IMR-90 (cell line): Measurements from ENCODE around the gene ATP11A. TPM values are rescaled to one million over a fixed set of nuclear protein-coding genes. Genes with fewer than 3 reads are reported as not detected.
A peak's percentile ranks its signal among the peaks of the same experiment; 100 is the strongest.

Source experiments
- ATAC-seq: fragments of 200-7000 bp; cut with Tn5 transposase; 2 replicates; pipeline ENCODE4 v1.9.1; 2020; ENCODE audit warnings: low read depth, mild to moderate bottlenecking, moderate library complexity
- BruUV-seq: library from RNA; stranded (reverse); fragments of 400-500 nt; replicated peaks from 2 replicates; lab custom pipeline; 2021; lab: Mats Ljungman, UMichigan
- CTCF ChIA-PET: fragments of 300-600 bp; formaldehyde crosslinking; extraction: SDS; loops from one replicate; lab custom pipeline; 2021; ENCODE audit warnings: antibody characterized with exemption; lab: Yijun Ruan, JAX
- POLR2A ChIA-PET: fragments of 300-600 bp; sonication (Branson Sonifier 250); formaldehyde crosslinking; loops from one replicate; lab custom pipeline; 2022; ENCODE audit warnings: antibody characterized with exemption; ENCODE audit not compliant: unreplicated experiment; lab: Charles Lee
- DNase-seq: peaks from one replicate; pipeline ENCODE4 v3.0.0; 2013
- H2AFZ ChIP-seq: replicated peaks from 2 replicates; pipeline ENCODE3; 2013; ENCODE audit warnings: low read length, mild to moderate bottlenecking; ENCODE audit not compliant: poor library complexity
- H2AK5ac ChIP-seq: 2 replicates; pipeline ENCODE4 v1.6.1; 2013; ENCODE audit warnings: low read depth, low read length, inconsistent platforms
- H2AK9ac ChIP-seq: replicated peaks from 2 replicates; pipeline ENCODE3; 2013; ENCODE audit warnings: mild to moderate bottlenecking, low read depth, low read length, moderate library complexity; ENCODE audit not compliant: poor library complexity
- H2BK120ac ChIP-seq: 2 replicates; pipeline ENCODE4 v1.6.1; 2013; ENCODE audit warnings: low read depth, low read length, inconsistent platforms
- H2BK15ac ChIP-seq: 3 replicates; pipeline ENCODE4 v1.6.1; 2013; ENCODE audit warnings: low read depth, low read length, inconsistent platforms
- H2BK20ac ChIP-seq: 2 replicates; pipeline ENCODE4 v1.6.1; 2013; ENCODE audit warnings: low read depth, mild to moderate bottlenecking, inconsistent platforms, low read length, moderate library complexity
- H2BK5ac ChIP-seq: 2 replicates; pipeline ENCODE4 v1.6.1; 2013; ENCODE audit warnings: mild to moderate bottlenecking, low read depth, low read length, inconsistent platforms; ENCODE audit not compliant: poor library complexity, severe bottlenecking
- H3K14ac ChIP-seq: replicated peaks from 2 replicates; pipeline ENCODE4 v1.6.1; 2013; ENCODE audit warnings: low read depth, low read length, inconsistent platforms
- H3K18ac ChIP-seq: 2 replicates; pipeline ENCODE4 v1.6.1; 2013; ENCODE audit warnings: low read depth, low read length, control low read depth
- H3K23ac ChIP-seq: 2 replicates; pipeline ENCODE4 v1.6.1; 2013; ENCODE audit warnings: low read depth, low read length, inconsistent platforms
- H3K27ac ChIP-seq: 2 replicates; pipeline ENCODE4 v1.5.1; 2013; ENCODE audit warnings: mild to moderate bottlenecking, control low read depth, low read length; ENCODE audit not compliant: insufficient read depth
- H3K27me3 ChIP-seq: 2 replicates; pipeline ENCODE4 v1.6.1; 2013; ENCODE audit warnings: low read length; ENCODE audit not compliant: control insufficient read depth, insufficient read depth
- H3K36me3 ChIP-seq: 2 replicates; pipeline ENCODE4 v1.6.1; 2013; ENCODE audit warnings: low read length, mixed read lengths; ENCODE audit not compliant: control insufficient read depth, insufficient read depth
- H3K4ac ChIP-seq: 2 replicates; pipeline ENCODE4 v1.6.1; 2013; ENCODE audit warnings: low read depth, low read length, inconsistent platforms
- H3K4me1 ChIP-seq: 2 replicates; pipeline ENCODE4 v1.6.1; 2013; ENCODE audit warnings: low read length, mixed read lengths; ENCODE audit not compliant: control insufficient read depth, insufficient read depth
- H3K4me2 ChIP-seq: 2 replicates; pipeline ENCODE4 v1.6.1; 2013; ENCODE audit warnings: low read depth, mild to moderate bottlenecking, control low read depth, low read length, moderate library complexity
- H3K4me3 ChIP-seq: 2 replicates; pipeline ENCODE4 v1.5.1; 2013; ENCODE audit warnings: low read depth, mild to moderate bottlenecking, control low read depth, low read length, moderate library complexity; ENCODE audit not compliant: insufficient read depth
- H3K56ac ChIP-seq: 2 replicates; pipeline ENCODE4 v1.6.1; 2013; ENCODE audit warnings: low read length, inconsistent platforms; ENCODE audit not compliant: insufficient read depth; ENCODE audit errors: extremely low read depth
- H3K79me1 ChIP-seq, 2 experiments: 2 replicates each; pipeline ENCODE4 v1.6.1; 2013; ENCODE audit warnings: low read length in 2 of 2, inconsistent platforms in 1 of 2, low read depth in 1 of 2
- H3K9ac ChIP-seq: 2 replicates; pipeline ENCODE4 v1.6.1; 2013; ENCODE audit warnings: low read depth, low read length, control low read depth
- H3K9me1 ChIP-seq: 2 replicates; pipeline ENCODE4 v1.6.1; 2013; ENCODE audit warnings: low read length, inconsistent platforms; ENCODE audit not compliant: insufficient read depth
- H3K9me3 ChIP-seq: 2 replicates; pipeline ENCODE4 v1.6.1; 2013; ENCODE audit warnings: low read length; ENCODE audit not compliant: control insufficient read depth, insufficient read depth
- H4K20me1 ChIP-seq: 2 replicates; pipeline ENCODE4 v1.6.1; 2013; ENCODE audit warnings: low read length, inconsistent platforms; ENCODE audit not compliant: insufficient read depth
- H4K5ac ChIP-seq: 2 replicates; pipeline ENCODE4 v1.6.1; 2013; ENCODE audit warnings: mild to moderate bottlenecking, low read depth, low read length, control low read depth
- H4K8ac ChIP-seq, 2 experiments: 2 replicates each; pipeline ENCODE4 v1.6.1; 2013; ENCODE audit warnings: low read depth in 2 of 2, low read length in 2 of 2, control low read depth in 1 of 2, inconsistent platforms in 1 of 2
- H4K91ac ChIP-seq: 2 replicates; pipeline ENCODE4 v1.6.1; 2013; ENCODE audit warnings: low read depth, low read length, inconsistent platforms; ENCODE audit not compliant: insufficient read depth
- RCOR1 ChIP-seq: IDR thresholded peaks from 2 replicates; pipeline ENCODE4 v1.6.1; 2012; ENCODE audit warnings: mild to moderate bottlenecking, low read length, improper control_type of control experiment; ENCODE audit not compliant: insufficient replicate concordance
- USF2 ChIP-seq: fragments of 150-350 bp; IDR thresholded peaks from 2 replicates; pipeline ENCODE4 v1.6.1; 2017; ENCODE audit warnings: mild to moderate bottlenecking, antibody characterized with exemption, low read length, low read depth
- WGBS, 2 experiments: methylation state at CpG; one replicate each; pipeline versions ENCODE4 v1.1.5 to v1.1.7; 2013; ENCODE audit warnings: missing lambda C conversion rate in 2 of 2; ENCODE audit not compliant: insufficient read length in 1 of 2; ENCODE audit errors: extremely low coverage in 2 of 2; 5-methylcytosine and 5-hydroxymethylcytosine counted together
- dilution Hi-C: fragments of 300-500 bp; cut with HindIII; formaldehyde crosslinking; loops from one replicate; pipeline ENCODE4 v1.14.3; 2018; ENCODE audit warnings: low sequenced_read_pairs; ENCODE audit not compliant: unreplicated experiment
- in situ Hi-C: fragments of 300-500 bp; cut with MboI; formaldehyde crosslinking; loops from 3 replicates; pipeline ENCODE4 v1.14.3; 2019; ENCODE audit warnings: low sequenced_read_pairs, inconsistent platforms, mixed read lengths
- intact Hi-C: fragments of 100-400 bp; cut with micrococcal nuclease; formaldehyde crosslinking; loops from 2 replicates; pipeline ENCODE4 v1.10.0; 2022
- polyA plus RNA-seq, 3 experiments: library from polyadenylated mRNA; depleted of rRNA; stranded (reverse); fragments of >200 nt; gene quantifications; 2 replicates each; pipeline ENCODE4 v1.2.3, GENCODE V29; 2012; ENCODE audit warnings: low replicate concordance in 1 of 3
- total RNA-seq: library from RNA; depleted of rRNA; stranded (reverse); fragments of >200 nt; gene quantifications from 2 replicates; pipeline ENCODE4 v1.2.3, GENCODE V29; 2012

The ATP11A gene
- total and polyA plus RNA-seq, 2 of the 4 experiments (the other 2 are of a cell fraction) = 8.4 to 12.0 TPM

- H4K20me1 ChIP-seq = no peaks in the 10 kb centered on the region
- H2BK20ac ChIP-seq = no peak overlapping the region
- no peak overlapping the region for H3K4ac ChIP-seq
- H3K9ac ChIP-seq = no peak overlapping the region
- no peak overlapping the region for H4K91ac ChIP-seq
- H3K14ac ChIP-seq = no peak overlapping the region
- no peak overlapping the region for H3K4me2 ChIP-seq
- H2BK5ac ChIP-seq = no peak overlapping the region
- intact Hi-C loops = loop anchor here (10.0 kb wide), 1 partner anchor 1395 kb away; no protein-coding TSS in a partner anchor
- BruUV-seq = no TSS peak
- H4K5ac ChIP-seq = no peak overlapping the region
- ChIA-PET POLR2A (no interaction called here), CTCF (no interaction called here)
- no peak overlapping the region for H3K23ac ChIP-seq
- H3K56ac ChIP-seq = no peak overlapping the region
- no peaks in the 10 kb centered on the region for H3K9me1 ChIP-seq
- dilution Hi-C loops = no loop called here
- H2BK15ac ChIP-seq = no peak overlapping the region
- H3K27me3 ChIP-seq = no peaks in the 10 kb centered on the region
- H3K79me1 ChIP-seq = no peaks in the 10 kb centered on the region
- WGBS, 2 experiments = no CpG with 5 or more reads among the region's 15 CpGs
- no peaks in the 10 kb centered on the region for H3K4me1 ChIP-seq
- H2AK9ac ChIP-seq = no peak overlapping the region
- DNase-seq = peak; percentile 33
- H3K27ac ChIP-seq = no peak overlapping the region
- ATAC-seq = no peak
- in situ Hi-C loops = loop anchor here (10.0 kb wide), 2 partner anchors 225 to 255 kb away; no protein-coding TSS in a partner anchor
- H2BK120ac ChIP-seq = no peak overlapping the region
- H4K8ac ChIP-seq = no peak overlapping the region
- TF ChIP-seq RCOR1 (no peak), USF2 (no peak)
- peaks cover 10% of the 10 kb centered on the region; the same call in 1 of the 2 replicates for H3K36me3 ChIP-seq
- H3K4me3 ChIP-seq = no peak overlapping the region
- H2AK5ac ChIP-seq = no peak overlapping the region
- H3K18ac ChIP-seq = no peak overlapping the region
- H3K9me3 ChIP-seq = no peaks in the 10 kb centered on the region
- H2AFZ ChIP-seq = peak overlapping the region; percentile 40
Observed at GRCh38 chr13:112869202-112870050, 179.6 kb downstream of the ATP11A start.
